ENCODE data around the gene MR1.

DNA sequence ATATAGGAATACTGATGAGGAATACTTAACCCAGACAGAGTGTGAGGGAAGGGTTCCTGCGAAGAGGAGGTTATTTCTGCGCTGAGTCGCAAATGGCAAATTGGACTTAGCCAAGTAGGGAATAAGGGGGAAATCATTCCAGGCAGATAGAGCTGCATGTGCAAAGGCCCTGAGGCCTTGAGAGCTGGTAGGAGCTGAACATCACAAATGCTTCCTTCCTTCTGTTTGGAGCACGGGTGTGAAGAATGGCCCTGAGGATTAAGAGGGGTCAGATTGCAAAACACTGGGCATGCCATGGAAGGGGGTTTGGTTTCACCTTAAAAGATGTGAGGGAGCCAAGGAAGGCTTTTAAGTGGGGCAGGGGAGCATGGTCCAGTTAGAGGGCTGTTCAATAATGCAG, 67.2 kb downstream of the MR1 start:
- no peak for TF ChIP-seq EZH2 (IDR thresholded peaks at IDR 0.05; ENCODE audit: low read length, missing control alignments)
- TF ChIP-seq, protein P1, sequence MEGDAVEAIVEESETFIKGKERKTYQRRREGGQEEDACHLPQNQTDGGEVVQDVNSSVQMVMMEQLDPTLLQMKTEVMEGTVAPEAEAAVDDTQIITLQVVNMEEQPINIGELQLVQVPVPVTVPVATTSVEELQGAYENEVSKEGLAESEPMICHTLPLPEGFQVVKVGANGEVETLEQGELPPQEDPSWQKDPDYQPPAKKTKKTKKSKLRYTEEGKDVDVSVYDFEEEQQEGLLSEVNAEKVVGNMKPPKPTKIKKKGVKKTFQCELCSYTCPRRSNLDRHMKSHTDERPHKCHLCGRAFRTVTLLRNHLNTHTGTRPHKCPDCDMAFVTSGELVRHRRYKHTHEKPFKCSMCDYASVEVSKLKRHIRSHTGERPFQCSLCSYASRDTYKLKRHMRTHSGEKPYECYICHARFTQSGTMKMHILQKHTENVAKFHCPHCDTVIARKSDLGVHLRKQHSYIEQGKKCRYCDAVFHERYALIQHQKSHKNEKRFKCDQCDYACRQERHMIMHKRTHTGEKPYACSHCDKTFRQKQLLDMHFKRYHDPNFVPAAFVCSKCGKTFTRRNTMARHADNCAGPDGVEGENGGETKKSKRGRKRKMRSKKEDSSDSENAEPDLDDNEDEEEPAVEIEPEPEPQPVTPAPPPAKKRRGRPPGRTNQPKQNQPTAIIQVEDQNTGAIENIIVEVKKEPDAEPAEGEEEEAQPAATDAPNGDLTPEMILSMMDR (conservative IDR thresholded peaks at IDR 0.05 in 1 of 2, IDR thresholded peaks at IDR 0.05 in 1 of 2; ENCODE audit: low read depth in 1 of 2, low read length in 2 of 2) = no peak
